SIG-M5 (cell line): ENCODE results near the gene SLC39A11.

Experiments used
- DNase-seq: peaks from one replicate; lab custom pipeline; 2025; lab: John Stamatoyannopoulos, UW

The SLC39A11 gene

GRCh38 chr17:73042809-73043685 is 49.4 kb downstream of the SLC39A11 start:
- DNase-seq = no peak

DNA sequence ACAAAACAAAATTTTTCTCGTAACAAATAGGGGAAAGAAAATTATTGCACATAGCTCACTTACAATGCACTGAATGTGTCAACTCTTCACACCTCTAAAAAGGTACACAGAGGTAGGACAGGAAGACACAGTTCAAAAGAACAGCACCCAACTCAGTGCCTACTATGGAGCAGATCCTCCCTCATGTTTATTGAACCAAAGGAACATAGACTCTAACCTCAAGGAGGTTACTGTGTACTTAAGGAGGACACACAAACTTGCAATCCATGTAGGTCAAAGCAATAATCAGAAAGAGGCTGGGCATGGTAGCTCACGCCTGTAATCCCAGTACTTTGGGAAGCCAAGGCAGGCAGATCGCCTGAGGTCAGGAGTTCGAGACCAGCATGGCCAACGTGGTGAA is 50.3 kb downstream of the SLC39A11 start:
- no peak for DNase-seq

GRCh38 chr17:73039282-73039681 is 53.2 kb downstream of the SLC39A11 start:
- DNase-seq = no peak

GRCh38 chr17:73031472-73031871 is 61.0 kb downstream of the SLC39A11 start:
- no peak for DNase-seq

DNA sequence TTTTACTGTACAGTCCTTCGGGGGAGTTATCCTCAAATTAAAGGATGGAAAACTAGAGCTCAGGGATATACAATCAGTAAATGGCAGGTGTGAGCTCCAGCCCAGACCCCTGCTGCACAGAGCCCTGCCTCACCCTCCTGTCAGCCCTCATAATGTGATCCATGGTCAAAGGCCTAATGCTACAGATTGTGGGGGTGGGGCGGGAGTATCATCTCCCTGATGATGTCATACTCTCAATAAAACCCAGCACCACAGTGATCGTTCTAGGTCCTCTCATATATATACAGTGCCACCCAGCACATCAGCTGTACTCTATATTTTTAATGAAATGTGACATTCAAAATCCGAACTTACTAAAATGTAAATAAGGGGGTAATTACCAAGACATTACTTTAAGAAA is 61.5 kb downstream of the SLC39A11 start:
- no peak for DNase-seq

GRCh38 chr17:73030501-73030921 is 62.0 kb downstream of the SLC39A11 start:
- DNase-seq = no peak

DNA sequence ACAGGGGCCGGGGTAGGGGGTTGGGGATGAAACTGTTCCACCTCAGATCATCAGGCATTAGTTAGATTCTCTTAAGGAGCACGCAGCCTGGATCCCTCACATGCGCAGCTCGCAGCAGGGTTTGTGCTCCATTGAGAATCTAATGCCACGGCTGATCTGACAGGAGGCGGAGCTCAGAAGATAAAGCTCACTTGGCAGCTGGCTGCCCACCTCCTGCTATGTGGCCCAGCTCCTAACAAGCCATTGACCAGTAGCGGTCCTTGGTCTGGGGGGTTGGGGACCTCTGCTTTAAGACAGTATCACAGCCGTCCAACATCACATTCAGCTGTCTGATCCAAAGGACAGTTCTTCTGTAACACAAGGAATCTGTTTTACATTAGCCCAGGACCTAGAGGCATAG is 62.5 kb downstream of the SLC39A11 start:
- no peak for DNase-seq

GRCh38 chr17:73029021-73029420 is 63.5 kb downstream of the SLC39A11 start:
- DNase-seq = no peak

- no peak for DNase-seq
These were observed 64.2 kb downstream of the SLC39A11 start for GRCh38 chr17:73028299-73028755.

DNA sequence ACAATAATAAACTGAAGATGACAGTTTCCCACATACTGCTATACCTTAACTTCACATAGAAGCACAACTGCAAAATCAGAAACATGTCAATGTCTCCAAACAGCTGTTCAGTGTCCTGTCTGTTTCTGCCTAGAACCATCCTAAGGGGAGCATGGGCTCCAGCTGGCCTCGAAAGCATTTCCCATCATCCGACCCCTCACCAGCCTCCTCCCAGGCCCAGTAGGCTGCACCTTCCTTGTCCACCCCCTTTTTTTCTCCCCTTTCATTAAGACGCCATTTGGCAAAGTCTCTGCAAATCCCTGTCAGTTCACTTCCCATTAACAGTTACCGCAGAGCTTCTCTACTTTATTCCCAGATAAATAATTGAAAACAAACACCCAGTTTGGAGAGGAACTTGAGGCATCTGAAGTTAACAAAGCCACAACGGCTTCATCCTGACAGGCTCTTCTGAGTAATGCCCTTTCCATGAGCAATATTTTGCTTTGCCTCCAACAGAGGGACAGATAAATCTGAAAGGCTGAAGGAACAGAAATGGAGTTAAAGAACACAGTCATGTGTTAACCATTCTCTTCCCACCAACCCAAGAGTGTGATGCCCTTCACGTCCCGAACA is 65.3 kb downstream of the SLC39A11 start:
- DNase-seq = no peak

DNA sequence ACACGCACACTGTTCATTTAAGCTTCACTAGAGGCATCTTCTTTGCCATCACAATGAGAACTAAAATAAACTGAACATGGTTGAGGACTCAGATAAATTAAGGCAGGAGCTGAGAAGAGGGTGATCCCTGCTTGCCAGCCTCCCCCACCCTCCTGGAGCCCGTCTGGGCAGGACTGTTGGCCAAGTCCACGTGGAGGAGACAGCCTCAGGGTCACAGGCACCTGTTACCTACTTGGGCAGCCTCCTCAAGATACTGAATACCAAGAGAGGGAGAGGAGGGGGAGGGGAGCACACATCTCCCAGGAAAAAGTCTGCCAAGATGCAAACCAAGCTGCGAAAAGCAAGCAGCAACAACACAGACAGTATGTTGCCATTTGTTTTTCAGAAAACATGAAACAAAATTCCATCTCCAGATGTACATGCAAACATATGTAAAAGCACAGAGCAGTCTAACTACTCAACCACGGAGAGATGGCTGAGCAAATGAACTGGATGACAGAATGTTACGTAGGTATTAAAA is 67.4 kb downstream of the SLC39A11 start:
- no peak for DNase-seq

DNA sequence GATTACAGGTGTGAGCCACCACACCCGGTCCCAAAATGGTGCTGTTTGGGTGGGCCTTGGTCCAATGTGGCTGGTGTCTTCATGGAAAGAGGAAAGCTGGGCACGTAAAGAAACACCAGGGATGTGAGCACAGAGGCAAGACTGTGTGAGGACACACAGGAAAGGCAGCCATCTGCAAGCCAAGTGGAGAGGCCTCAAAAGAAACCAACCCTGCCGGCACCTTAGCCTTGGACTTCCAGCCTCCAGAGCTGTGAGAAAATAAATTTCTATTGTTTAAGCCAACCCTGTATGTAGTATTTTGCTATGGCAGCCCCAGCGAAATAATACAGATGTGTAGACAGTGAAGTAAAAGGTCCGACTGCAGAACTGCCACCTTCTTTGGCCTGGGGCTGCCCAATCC is 68.7 kb downstream of the SLC39A11 start:
- DNase-seq = no peak

DNA sequence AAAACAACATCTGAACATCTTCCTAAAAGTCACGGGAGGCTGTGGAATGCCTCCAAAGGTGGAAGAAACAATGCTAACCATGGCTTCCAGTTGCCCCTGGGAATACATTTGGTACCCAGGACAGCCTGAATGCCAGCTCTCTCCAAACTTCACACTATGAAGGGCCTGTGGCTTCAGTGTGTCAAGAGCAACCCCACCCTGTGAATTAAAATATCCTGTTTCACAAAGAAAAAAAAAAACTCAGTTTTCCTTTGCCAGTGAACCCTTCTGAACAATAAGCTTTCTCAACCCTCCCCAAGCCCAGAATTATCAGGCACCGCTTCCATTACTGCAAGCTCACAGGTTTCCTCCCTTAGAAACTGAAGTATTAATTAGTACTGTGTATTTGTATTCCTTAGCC is 69.8 kb downstream of the SLC39A11 start:
- no peak for DNase-seq

GRCh38 chr17:73021771-73022170 is 70.7 kb downstream of the SLC39A11 start:
- no peak for DNase-seq

GRCh38 chr17:73020110-73020509 is 72.4 kb downstream of the SLC39A11 start:
- DNase-seq = no peak

DNA sequence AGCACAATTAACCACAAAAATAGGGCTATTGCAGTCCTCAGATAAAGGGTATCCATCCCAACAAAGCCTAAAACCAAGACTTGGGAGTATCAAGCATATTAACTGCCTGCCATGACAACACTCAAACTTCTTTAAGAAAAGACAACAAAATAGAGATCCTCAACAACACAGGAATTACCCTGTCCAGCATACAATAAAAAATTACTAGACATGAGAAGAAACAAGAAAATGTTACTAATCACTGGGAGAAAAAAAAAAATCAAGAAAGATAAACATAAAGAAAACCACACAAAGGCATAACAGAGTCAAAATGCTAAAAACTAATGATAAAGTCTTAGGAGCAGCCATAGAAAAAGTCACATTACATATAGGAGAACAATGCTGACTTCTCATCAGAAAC is 73.9 kb downstream of the SLC39A11 start:
- DNase-seq = no peak

- no peak for DNase-seq
These were observed 74.8 kb downstream of the SLC39A11 start for GRCh38 chr17:73017658-73018057.

DNA sequence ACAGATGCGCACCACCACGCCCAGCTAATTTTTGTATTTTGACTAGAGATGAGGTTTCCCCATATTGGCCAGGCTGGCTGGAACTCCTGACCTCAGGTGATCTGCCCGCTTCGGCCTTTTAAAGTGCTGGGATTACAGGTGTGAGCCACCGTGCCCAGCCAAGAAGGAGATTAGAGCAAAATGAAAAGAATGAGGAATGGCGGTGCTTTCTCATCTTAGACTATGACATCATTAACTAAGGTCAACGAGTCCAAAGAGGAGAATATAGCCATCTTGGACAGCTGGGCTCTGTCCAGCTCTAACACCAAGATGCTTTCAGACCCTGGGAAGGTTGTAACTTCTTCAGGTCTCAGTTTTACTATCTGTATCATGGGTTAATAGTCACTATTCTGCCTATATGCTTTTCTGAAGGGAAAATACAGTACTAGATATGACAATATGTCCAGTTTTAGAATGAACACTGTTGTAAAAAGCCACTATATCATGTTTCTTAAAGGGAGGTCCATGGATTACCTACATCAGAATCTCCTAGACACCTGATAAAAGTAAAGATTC is 76.7 kb downstream of the SLC39A11 start:
- no peak for DNase-seq

DNA sequence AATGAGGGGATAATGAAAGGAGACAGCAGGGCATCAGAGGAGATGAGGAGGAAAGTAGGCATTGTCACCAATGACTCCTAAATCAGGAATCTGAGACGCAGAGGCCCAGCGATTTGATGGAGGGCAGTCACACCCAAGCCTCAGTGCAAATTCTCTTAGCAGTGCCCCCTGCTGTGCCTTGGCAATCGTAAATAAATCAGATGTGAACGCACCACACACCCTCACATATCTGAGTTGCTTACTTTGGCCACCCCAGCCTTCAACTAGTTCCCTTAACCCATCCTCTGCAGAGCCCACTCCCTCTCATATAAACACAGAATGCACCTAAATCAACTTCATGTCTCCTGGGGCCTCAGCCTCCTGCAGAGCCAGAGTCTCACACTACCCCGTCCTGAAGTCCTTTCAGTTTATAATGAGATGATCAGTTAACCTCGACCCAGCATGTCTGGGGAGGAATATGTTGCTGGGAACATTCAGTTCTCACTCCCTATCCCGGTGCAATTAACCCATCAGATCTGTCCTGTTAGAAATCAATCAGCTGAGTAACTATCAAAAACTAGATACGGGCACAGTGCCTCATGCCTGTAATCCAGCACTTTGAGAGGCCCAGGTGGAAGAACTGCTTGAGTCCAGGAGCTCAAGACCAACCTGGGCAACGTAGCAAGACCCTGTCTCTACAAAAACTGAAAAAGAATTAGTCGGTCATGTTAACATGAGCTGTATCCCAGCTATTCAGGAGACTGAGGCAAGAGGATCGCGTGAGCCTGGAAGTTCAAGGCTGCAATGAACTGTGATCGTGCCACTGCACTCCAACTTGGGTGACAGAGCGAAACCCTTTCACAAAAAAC is 78.4 kb downstream of the SLC39A11 start:
- DNase-seq = no peak

DNA sequence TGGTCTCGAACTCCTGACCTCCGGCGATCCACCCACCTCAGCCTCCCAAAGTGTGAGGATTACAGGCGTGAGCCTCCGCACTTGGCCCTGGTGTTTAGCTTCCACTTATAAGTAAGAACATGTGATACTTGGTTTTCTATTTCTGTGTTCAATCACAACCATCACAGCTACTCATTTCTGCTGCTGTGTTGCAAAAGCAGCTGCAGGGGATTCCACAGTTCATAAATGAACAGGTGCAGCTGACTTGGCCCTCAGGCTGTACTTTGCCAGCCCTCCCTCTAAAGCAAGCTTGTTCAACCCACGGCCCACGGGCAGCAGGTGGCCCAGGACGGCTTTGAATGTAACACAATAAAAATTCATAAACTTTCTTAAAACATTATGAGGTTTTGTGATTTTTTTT is 79.2 kb downstream of the SLC39A11 start:
- no peak for DNase-seq

- no peak for DNase-seq
These were observed 81.4 kb downstream of the SLC39A11 start for GRCh38 chr17:73011016-73011486.

GRCh38 chr17:73010414-73010813 is 82.1 kb downstream of the SLC39A11 start:
- no peak for DNase-seq
